Liver (tissue), 3 donors: Measurements from ENCODE around the gene KCNQ1.

Experiments used
- ATF3 ChIP-seq: IDR thresholded peaks from 2 replicates; pipeline ENCODE4 v1.6.1; 2016; ENCODE audit warnings: antibody characterized with exemption
- EGR1 ChIP-seq, 2 donors: IDR thresholded peaks; 2 replicates each; pipeline ENCODE4 v1.6.1; 2016 to 2018; ENCODE audit warnings: antibody characterized with exemption in 2 of 2, low read depth in 2 of 2
- FOXA1 ChIP-seq: IDR thresholded peaks from 2 replicates; pipeline ENCODE4 v1.6.1; 2016; ENCODE audit warnings: antibody characterized with exemption
- FOXA2 ChIP-seq: IDR thresholded peaks from 2 replicates; pipeline ENCODE4 v1.6.1; 2016; ENCODE audit warnings: antibody characterized with exemption
- GABPA ChIP-seq, 2 donors: IDR thresholded peaks in 1 of 2; conservative IDR thresholded peaks in 1 of 2; 2 replicates each; pipeline ENCODE4 v1.6.1; 2016; ENCODE audit warnings: antibody characterized with exemption in 2 of 2, mild to moderate bottlenecking in 1 of 2, moderate library complexity in 1 of 2
- JUND ChIP-seq, 2 donors: IDR thresholded peaks; 2 replicates each; pipeline ENCODE4 v1.6.1; 2016; ENCODE audit warnings: antibody characterized with exemption in 2 of 2
- MAX ChIP-seq: IDR thresholded peaks from 2 replicates; pipeline ENCODE4 v1.6.1; 2016; ENCODE audit warnings: antibody characterized with exemption
- RAD21 ChIP-seq, 2 donors: IDR thresholded peaks; 2 replicates each; pipeline ENCODE4 v1.6.1; 2016; ENCODE audit warnings: antibody characterized with exemption in 2 of 2, mild to moderate bottlenecking in 2 of 2
- SP1 ChIP-seq: IDR thresholded peaks from 2 replicates; pipeline ENCODE4 v1.6.1; 2018; ENCODE audit warnings: antibody characterized with exemption, mild to moderate bottlenecking
- TAF1 ChIP-seq: conservative IDR thresholded peaks from 2 replicates; pipeline ENCODE4 v1.6.1; 2016; ENCODE audit warnings: antibody characterized with exemption, mild to moderate bottlenecking
- TF ChIP-seq, protein P1 (sequence below): IDR thresholded peaks from 2 replicates; pipeline ENCODE4 v1.6.1; 2016; ENCODE audit warnings: antibody characterized with exemption, mild to moderate bottlenecking
- TF ChIP-seq, protein P2 (sequence below): fragments of 150-350 bp; IDR thresholded peaks from 2 replicates; pipeline ENCODE4 v1.5.1; 2017; ENCODE audit warnings: improper control_type of control experiment, low read depth, low read length; ENCODE audit not compliant: missing input control
- donor health status: healthy.
- donor health status: healthy.

DNA sequence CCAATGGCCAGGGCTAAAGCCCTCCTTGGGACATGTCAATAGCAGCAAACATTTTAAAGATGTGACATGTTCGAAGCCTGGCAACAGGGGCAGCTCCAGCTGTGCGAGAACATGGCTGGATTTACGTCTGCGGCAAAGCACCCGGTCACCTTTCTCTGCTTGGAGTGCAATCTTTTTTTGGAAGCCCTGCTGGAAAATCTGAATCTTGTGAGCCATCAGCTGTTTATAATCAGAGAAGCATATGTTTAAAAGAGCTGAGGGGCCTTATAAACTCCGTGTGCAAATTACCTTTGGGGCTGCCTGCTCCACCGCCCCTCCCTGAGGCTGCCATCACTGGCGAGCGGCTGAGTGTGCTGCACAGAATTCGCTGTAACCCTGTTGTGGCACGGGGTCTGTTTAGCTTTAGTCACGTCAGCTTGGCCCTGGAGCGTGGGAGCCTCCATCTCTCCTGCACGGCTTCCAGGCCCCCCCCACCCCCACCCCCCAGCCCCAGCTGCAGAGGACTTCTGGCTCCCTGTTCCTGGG, 264.0 kb downstream of the KCNQ1 start:
- TF ChIP-seq, protein P1, sequence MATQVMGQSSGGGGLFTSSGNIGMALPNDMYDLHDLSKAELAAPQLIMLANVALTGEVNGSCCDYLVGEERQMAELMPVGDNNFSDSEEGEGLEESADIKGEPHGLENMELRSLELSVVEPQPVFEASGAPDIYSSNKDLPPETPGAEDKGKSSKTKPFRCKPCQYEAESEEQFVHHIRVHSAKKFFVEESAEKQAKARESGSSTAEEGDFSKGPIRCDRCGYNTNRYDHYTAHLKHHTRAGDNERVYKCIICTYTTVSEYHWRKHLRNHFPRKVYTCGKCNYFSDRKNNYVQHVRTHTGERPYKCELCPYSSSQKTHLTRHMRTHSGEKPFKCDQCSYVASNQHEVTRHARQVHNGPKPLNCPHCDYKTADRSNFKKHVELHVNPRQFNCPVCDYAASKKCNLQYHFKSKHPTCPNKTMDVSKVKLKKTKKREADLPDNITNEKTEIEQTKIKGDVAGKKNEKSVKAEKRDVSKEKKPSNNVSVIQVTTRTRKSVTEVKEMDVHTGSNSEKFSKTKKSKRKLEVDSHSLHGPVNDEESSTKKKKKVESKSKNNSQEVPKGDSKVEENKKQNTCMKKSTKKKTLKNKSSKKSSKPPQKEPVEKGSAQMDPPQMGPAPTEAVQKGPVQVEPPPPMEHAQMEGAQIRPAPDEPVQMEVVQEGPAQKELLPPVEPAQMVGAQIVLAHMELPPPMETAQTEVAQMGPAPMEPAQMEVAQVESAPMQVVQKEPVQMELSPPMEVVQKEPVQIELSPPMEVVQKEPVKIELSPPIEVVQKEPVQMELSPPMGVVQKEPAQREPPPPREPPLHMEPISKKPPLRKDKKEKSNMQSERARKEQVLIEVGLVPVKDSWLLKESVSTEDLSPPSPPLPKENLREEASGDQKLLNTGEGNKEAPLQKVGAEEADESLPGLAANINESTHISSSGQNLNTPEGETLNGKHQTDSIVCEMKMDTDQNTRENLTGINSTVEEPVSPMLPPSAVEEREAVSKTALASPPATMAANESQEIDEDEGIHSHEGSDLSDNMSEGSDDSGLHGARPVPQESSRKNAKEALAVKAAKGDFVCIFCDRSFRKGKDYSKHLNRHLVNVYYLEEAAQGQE = no peak
- TF ChIP-seq, protein P2, sequence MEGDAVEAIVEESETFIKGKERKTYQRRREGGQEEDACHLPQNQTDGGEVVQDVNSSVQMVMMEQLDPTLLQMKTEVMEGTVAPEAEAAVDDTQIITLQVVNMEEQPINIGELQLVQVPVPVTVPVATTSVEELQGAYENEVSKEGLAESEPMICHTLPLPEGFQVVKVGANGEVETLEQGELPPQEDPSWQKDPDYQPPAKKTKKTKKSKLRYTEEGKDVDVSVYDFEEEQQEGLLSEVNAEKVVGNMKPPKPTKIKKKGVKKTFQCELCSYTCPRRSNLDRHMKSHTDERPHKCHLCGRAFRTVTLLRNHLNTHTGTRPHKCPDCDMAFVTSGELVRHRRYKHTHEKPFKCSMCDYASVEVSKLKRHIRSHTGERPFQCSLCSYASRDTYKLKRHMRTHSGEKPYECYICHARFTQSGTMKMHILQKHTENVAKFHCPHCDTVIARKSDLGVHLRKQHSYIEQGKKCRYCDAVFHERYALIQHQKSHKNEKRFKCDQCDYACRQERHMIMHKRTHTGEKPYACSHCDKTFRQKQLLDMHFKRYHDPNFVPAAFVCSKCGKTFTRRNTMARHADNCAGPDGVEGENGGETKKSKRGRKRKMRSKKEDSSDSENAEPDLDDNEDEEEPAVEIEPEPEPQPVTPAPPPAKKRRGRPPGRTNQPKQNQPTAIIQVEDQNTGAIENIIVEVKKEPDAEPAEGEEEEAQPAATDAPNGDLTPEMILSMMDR = no peak
- TF ChIP-seq EGR1 (IDR thresholded peaks at IDR 0.05; ENCODE audit: low read depth in 2 of 2) = no peak
- TF ChIP-seq RAD21 (IDR thresholded peaks at IDR 0.05) = no peak
- TF ChIP-seq GABPA (IDR thresholded peaks at IDR 0.05 in 1 of 2, conservative IDR thresholded peaks at IDR 0.05 in 1 of 2) = no peak
- no peak for TF ChIP-seq MAX
- no peak for TF ChIP-seq FOXA1
- no peak for TF ChIP-seq JUND (IDR thresholded peaks at IDR 0.05)
- no peak for TF ChIP-seq TAF1
- no peak for TF ChIP-seq SP1
- TF ChIP-seq ATF3 = no peak
- TF ChIP-seq FOXA2 = no peak
